GM10266 (cell line): ENCODE data around the gene INTS13.

Experiments
- DNase-seq: peaks from one replicate; pipeline ENCODE4 v3.0.0; 2012; ENCODE audit errors: extremely low spot score
- TF ChIP-seq, protein P1 (sequence below): IDR thresholded peaks from 2 replicates; pipeline ENCODE4 v1.5.1; 2012; ENCODE audit warnings: mild to moderate bottlenecking, low read depth; ENCODE audit not compliant: control insufficient read depth, insufficient read depth; ENCODE audit errors: missing control alignments

Gene INTS13

DNA sequence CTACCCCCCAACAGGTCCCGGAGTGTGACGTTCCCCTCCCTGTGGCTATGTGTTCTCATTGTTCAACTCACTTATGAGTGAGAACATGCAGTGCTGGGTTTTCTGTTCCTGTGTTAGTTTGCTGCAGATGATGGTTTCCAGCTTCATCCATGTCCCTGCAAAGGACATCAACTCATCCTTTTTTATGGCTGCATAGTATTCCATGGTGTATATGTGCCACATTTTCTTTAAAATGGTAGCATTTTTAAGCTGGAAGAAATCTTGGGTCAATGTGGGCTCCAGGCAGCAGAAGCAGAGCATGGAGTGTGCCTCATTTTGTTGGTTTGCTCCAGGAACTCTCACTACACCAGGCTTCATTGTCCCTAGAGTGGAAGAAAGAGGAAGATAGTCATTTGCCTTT, 57.2 kb downstream of the INTS13 start:
- TF ChIP-seq, protein P1, sequence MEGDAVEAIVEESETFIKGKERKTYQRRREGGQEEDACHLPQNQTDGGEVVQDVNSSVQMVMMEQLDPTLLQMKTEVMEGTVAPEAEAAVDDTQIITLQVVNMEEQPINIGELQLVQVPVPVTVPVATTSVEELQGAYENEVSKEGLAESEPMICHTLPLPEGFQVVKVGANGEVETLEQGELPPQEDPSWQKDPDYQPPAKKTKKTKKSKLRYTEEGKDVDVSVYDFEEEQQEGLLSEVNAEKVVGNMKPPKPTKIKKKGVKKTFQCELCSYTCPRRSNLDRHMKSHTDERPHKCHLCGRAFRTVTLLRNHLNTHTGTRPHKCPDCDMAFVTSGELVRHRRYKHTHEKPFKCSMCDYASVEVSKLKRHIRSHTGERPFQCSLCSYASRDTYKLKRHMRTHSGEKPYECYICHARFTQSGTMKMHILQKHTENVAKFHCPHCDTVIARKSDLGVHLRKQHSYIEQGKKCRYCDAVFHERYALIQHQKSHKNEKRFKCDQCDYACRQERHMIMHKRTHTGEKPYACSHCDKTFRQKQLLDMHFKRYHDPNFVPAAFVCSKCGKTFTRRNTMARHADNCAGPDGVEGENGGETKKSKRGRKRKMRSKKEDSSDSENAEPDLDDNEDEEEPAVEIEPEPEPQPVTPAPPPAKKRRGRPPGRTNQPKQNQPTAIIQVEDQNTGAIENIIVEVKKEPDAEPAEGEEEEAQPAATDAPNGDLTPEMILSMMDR: no peak
- no peak for DNase-seq

DNA sequence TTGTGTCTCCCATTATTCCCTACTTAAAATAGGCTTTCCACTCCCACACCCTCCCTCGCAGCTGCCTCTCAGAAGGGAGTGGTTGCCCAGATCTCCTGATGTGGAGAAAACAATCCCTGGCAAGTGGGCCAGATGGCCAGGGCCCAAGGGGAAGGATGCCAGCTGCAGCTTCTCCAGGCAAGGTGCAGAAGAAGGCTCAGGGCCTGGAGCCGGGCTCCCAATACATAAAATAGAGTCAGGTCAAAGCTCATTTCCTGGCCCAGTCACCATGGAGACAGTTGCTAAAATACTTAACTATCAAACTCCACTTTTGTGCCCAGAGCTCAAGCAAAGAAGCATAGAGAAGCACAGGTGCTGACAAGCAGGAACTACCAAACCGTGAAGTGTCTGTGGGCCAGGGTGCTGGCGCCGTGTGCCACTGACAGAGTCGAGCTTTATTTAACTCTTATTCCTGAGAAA, 59.1 kb downstream of the INTS13 start:
- TF ChIP-seq, protein P1: no peak
- DNase-seq: peak; percentile 24

DNA sequence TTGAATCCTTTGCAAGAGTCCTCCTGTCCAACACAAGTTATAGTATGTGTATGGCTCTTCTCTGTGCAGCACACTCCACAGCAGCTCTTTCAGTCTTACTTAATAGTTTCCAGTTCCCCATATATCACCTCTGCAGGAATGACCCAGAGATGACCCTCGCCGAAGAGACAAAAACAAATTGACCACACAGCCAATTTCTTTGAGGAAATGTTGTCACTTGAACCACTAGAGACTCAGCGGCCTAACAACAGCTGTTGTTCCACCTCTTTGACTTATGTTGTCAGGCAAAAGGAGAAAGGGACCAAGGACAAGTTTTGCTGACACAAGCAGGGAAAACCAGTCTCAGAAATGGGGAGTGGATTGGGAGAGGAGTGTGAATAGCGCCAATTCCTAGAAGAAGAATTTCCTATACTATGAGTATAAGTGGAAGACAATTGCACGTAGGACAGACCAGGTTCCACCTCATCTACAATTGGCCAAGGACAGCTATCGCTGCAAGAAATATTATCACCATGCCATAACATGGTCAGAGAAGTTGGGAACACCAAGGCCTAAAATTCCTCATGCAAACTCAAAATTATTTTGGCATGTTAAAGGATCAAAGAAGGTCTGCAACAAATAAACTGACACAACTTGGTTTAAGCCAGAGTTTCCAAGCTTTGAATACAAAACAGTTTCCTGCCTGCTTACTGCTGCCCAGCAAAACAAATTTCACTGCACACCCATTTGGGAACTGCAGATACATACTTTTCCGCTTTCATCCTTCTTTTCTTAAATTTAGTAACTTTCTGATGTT, 63.1 kb downstream of the INTS13 start:
- TF ChIP-seq, protein P1: no peak

DNA sequence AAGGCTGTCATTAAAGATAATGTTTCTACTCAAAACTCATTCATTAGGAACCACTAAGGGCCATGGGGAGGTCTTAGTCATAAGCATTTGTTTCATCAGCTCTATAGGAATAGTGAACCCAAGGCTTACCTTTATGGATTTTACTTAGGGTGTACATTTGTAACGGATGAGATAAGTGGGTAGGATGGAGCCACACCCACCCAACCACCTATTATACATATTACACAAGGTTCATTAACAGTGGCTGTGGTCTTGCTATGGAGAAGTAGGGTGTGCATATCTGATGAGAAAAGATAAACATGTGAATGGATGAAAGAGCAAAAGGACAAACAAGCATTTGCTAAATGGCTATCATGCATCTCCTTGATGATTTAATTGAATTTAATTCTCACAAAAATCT, 65.2 kb downstream of the INTS13 start:
- TF ChIP-seq, protein P1: no peak
- no peak for DNase-seq

More for the DNA sequence above, 63.1 kb downstream of the INTS13 start:
- DNase-seq: peak; percentile 48

DNA sequence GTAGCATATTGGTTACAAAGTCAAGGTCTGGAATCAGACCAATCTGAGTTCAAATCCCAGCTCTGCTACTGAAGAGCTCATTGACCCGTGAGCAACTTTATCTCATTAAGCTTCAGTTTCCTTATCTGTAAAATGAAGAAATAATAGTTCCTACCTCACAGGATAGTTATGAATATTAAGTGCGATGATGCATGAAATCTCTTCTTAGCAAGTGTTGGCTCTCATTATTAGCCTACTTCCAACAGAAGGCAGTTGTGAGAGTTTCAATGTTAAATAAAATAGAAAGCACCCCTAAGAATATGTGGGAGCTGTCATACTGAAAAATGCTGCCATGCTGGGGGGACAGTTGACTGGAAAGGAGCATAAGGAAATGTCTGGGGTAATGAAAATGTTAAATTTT, 65.8 kb downstream of the INTS13 start:
- DNase-seq: no peak
- TF ChIP-seq, protein P1: no peak

DNA sequence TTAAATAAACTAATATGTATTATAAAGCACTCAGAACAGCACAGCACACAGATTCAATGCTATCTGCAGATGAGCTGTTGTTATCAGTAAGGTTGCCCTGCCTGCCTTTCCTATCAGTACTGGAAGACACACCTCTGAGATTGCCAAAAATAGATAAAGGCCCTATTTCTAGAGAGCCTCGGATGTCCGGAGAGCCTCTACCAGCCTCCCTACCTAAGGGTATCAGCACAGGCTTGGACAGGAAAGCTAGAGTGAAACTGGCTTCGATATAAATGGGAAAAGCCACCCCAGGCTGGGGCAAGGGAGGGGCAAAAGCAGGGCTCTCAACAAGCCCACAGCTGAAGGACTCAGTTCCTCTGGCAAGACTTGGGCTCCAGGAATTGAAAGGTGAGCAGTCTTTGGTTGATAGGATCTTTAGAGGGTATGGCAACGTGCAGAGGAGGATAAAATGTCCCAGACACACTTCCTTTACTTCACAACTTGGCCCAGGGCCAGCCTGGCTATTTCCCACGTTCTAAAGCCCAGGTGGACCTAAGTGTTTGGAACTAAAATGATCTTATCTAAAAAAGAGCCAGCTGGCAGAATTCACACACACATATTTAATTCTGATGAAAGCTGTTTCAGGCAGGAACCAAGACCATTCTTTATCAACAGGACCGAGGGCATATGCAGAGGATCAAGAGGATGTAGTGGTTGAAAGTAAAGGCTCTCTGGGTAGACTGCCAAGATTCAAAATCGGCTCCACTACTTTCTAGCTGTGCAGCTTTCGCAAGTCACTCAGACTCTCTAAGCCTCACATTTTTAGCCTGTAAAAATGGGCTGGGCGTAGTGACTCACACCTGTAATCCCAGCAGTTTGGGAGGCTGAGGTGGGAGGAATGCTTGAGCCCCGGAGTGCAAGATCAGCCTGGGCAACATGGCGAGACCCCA, 67.0 kb downstream of the INTS13 start:
- TF ChIP-seq, protein P1: no peak
- no peak for DNase-seq
